Parathyroid adenoma (tissue), 2 donors: Measurements from ENCODE around the gene STAP2.

ENCODE experiments used
- H2AFZ ChIP-seq: fragments of 300-600 bp; sonication (generic); one replicate; pipeline ENCODE4 v1.7.0; 2017; ENCODE audit warnings: antibody characterized with exemption, mild to moderate bottlenecking
- H3K27ac ChIP-seq: fragments of 300-600 bp; sonication (generic); one replicate; pipeline ENCODE4 v1.7.0; 2017
- H3K27me3 ChIP-seq: fragments of 300-600 bp; sonication (generic); one replicate; pipeline ENCODE4 v1.7.0; 2017; ENCODE audit warnings: low read length; ENCODE audit not compliant: control insufficient read depth, insufficient read depth
- H3K36me3 ChIP-seq: fragments of 300-600 bp; sonication (generic); one replicate; pipeline ENCODE4 v1.7.0; 2017; ENCODE audit warnings: low read length; ENCODE audit not compliant: control insufficient read depth, insufficient read depth
- H3K4me1 ChIP-seq: fragments of 300-600 bp; sonication (generic); one replicate; pipeline ENCODE4 v1.7.0; 2017; ENCODE audit warnings: control low read depth
- H3K4me2 ChIP-seq: fragments of 300-600 bp; sonication (generic); one replicate; pipeline ENCODE4 v1.7.0; 2017; ENCODE audit warnings: low read length
- H3K4me3 ChIP-seq: fragments of 300-600 bp; sonication (generic); one replicate; pipeline ENCODE4 v1.7.0; 2017; ENCODE audit warnings: low read depth, low read length
- H3K79me2 ChIP-seq: fragments of 300-600 bp; sonication (generic); one replicate; pipeline ENCODE4 v1.7.0; 2017; ENCODE audit warnings: control low read depth
- H3K9ac ChIP-seq: fragments of 300-600 bp; sonication (generic); one replicate; pipeline ENCODE4 v1.7.0; 2017; ENCODE audit warnings: mild to moderate bottlenecking
- H3K9me3 ChIP-seq: fragments of 300-600 bp; sonication (generic); one replicate; pipeline ENCODE4 v1.7.0; 2017; ENCODE audit warnings: low read length; ENCODE audit not compliant: control insufficient read depth
- CTCF ChIP-seq: fragments of 300-600 bp; sonication (generic); IDR thresholded peaks from one replicate; pipeline ENCODE4 v1.7.0; 2017; ENCODE audit warnings: antibody characterized with exemption, mild to moderate bottlenecking
- donor health status: primary hyperparathyroidism.

The STAP2 gene

GRCh38 chr19:4345342-4346019, 6.9 kb upstream of the STAP2 start:
- H3K9me3 ChIP-seq: no peaks in the 10 kb centered on the region
- TF ChIP-seq CTCF: no peak
- no peak overlapping the region for H2AFZ ChIP-seq
- H3K4me1 ChIP-seq: no peaks in the 10 kb centered on the region
- H3K79me2 ChIP-seq: peaks cover 2% of the 10 kb centered on the region
- H3K4me3 ChIP-seq: no peak overlapping the region
- H3K27ac ChIP-seq: no peak overlapping the region
- H3K9ac ChIP-seq: no peak overlapping the region
- no peak overlapping the region for H3K4me2 ChIP-seq
- H3K27me3 ChIP-seq: no peaks in the 10 kb centered on the region
- H3K36me3 ChIP-seq: no peaks in the 10 kb centered on the region

- no peaks in the 10 kb centered on the region for H3K27me3 ChIP-seq
- TF ChIP-seq CTCF: no peak
- H3K4me1 ChIP-seq: no peaks in the 10 kb centered on the region
- peaks cover 2% of the 10 kb centered on the region for H3K79me2 ChIP-seq
- peak within 1 kb of the TSS; percentile 94 for H3K27ac ChIP-seq
- peak within 1 kb of the TSS; percentile 84 for H3K9ac ChIP-seq
- peak within 1 kb of the TSS; percentile 99 for H3K4me2 ChIP-seq
- H2AFZ ChIP-seq: peak within 1 kb of the TSS; percentile 100
- no peaks in the 10 kb centered on the region for H3K9me3 ChIP-seq
- H3K4me3 ChIP-seq: peak within 1 kb of the TSS; percentile 93
- H3K36me3 ChIP-seq: no peaks in the 10 kb centered on the region
These were observed 5.0 kb upstream of the STAP2 start, which contains the start of gene MPND for GRCh38 chr19:4343370-4344307. TSS of gene MPND (plus strand) at chr19:4343562. CDS start at chr19:4343594, 32 bp downstream.

- peak overlapping the region; percentile 100 for H2AFZ ChIP-seq
- H3K4me3 ChIP-seq: peak overlapping the region; percentile 93
- H3K4me2 ChIP-seq: peak overlapping the region; percentile 99
- peak overlapping the region; percentile 94 for H3K27ac ChIP-seq
- H3K27me3 ChIP-seq: no peaks in the 10 kb centered on the region
- TF ChIP-seq CTCF: peak; percentile 59
- H3K4me1 ChIP-seq: peaks cover 4% of the 10 kb centered on the region
- H3K36me3 ChIP-seq: no peaks in the 10 kb centered on the region
- H3K9me3 ChIP-seq: no peaks in the 10 kb centered on the region
- peak overlapping the region; percentile 84 for H3K9ac ChIP-seq
- H3K79me2 ChIP-seq: peaks cover 2% of the 10 kb centered on the region
These were observed 4.2 kb upstream of the STAP2 start for GRCh38 chr19:4342615-4343369.

- H3K4me1 ChIP-seq: peaks cover 4% of the 10 kb centered on the region
- H3K27ac ChIP-seq: peak overlapping the region; percentile 94
- peaks cover 2% of the 10 kb centered on the region for H3K79me2 ChIP-seq
- peak overlapping the region; percentile 100 for H2AFZ ChIP-seq
- H3K9me3 ChIP-seq: no peaks in the 10 kb centered on the region
- H3K27me3 ChIP-seq: no peaks in the 10 kb centered on the region
- peak overlapping the region; percentile 92 for H3K4me2 ChIP-seq
- H3K9ac ChIP-seq: peak overlapping the region; percentile 84
- no peaks in the 10 kb centered on the region for H3K36me3 ChIP-seq
- no peak for TF ChIP-seq CTCF
- H3K4me3 ChIP-seq: peak overlapping the region; percentile 93
These were observed 3.6 kb upstream of the STAP2 start for GRCh38 chr19:4342314-4342614.
